ENCODE data around the gene SEC14L3.

Gene SEC14L3

GRCh38 chr22:30444632-30445437, 27.0 kb downstream of the SEC14L3 start:
- DNase-seq (ENCODE audit: low spot score), result peak; percentile 90

GRCh38 chr22:30441088-30441487, 30.7 kb downstream of the SEC14L3 start:
- DNase-seq (ENCODE audit: low spot score), result no peak

- DNase-seq (ENCODE audit: low spot score), result no peak
Observed at GRCh38 chr22:30439836-30440235, 32.0 kb downstream of the SEC14L3 start.

- DNase-seq (ENCODE audit: low spot score), result no peak
Observed at GRCh38 chr22:30439226-30439625, 32.6 kb downstream of the SEC14L3 start.

GRCh38 chr22:30438559-30438958, 33.3 kb downstream of the SEC14L3 start:
- DNase-seq (ENCODE audit: low spot score), result no peak

- DNase-seq (ENCODE audit: low spot score), result no peak
Observed at GRCh38 chr22:30436196-30436595, 35.6 kb downstream of the SEC14L3 start.

- DNase-seq (ENCODE audit: low spot score), result no peak
Observed at GRCh38 chr22:30435674-30436126, 36.1 kb downstream of the SEC14L3 start.

GRCh38 chr22:30434843-30435242, 37.0 kb downstream of the SEC14L3 start:
- DNase-seq (ENCODE audit: low spot score), result no peak

- DNase-seq (ENCODE audit: low spot score), result no peak
Observed at GRCh38 chr22:30433773-30434172, 38.0 kb downstream of the SEC14L3 start.

GRCh38 chr22:30433227-30433626, 38.6 kb downstream of the SEC14L3 start:
- no peak for DNase-seq (ENCODE audit: low spot score)

- no peak for DNase-seq (ENCODE audit: low spot score)
Observed at GRCh38 chr22:30432520-30432919, 39.3 kb downstream of the SEC14L3 start.

GRCh38 chr22:30432096-30432495, 39.7 kb downstream of the SEC14L3 start:
- no peak for DNase-seq (ENCODE audit: low spot score)

GRCh38 chr22:30430933-30431332, 40.9 kb downstream of the SEC14L3 start:
- no peak for DNase-seq (ENCODE audit: low spot score)

- no peak for DNase-seq (ENCODE audit: low spot score)
Observed at GRCh38 chr22:30429887-30430286, 41.9 kb downstream of the SEC14L3 start.

GRCh38 chr22:30427871-30428270, 43.9 kb downstream of the SEC14L3 start:
- no peak for DNase-seq (ENCODE audit: low spot score)

- peak; percentile 97 for DNase-seq (ENCODE audit: low spot score)
Observed at GRCh38 chr22:30426388-30427353, 45.1 kb downstream of the SEC14L3 start.

GRCh38 chr22:30425616-30426387, 46.0 kb downstream of the SEC14L3 start, which contains the start of gene MTFP1:
Gene MTFP1 (plus strand): TSS chr22:30425768. CDS start chr22:30425880, 112 bp downstream.
- peak; percentile 68 for DNase-seq (ENCODE audit: low spot score)

GRCh38 chr22:30425327-30425615, 46.5 kb downstream of the SEC14L3 start:
- no peak for DNase-seq (ENCODE audit: low spot score)

GRCh38 chr22:30424534-30425326, 47.1 kb downstream of the SEC14L3 start:
- DNase-seq (ENCODE audit: low spot score), result no peak

GRCh38 chr22:30423959-30424533, 47.8 kb downstream of the SEC14L3 start:
- DNase-seq (ENCODE audit: low spot score), result peak; percentile 100
